Measurements from ENCODE around the gene TRAF3IP1.
"Not testable (repeated sequence)": the region's sequence is repeated elsewhere in the genome, so short reads cannot be mapped to it uniquely, and the experiment has no call there.

TRAF3IP1 gene

DNA sequence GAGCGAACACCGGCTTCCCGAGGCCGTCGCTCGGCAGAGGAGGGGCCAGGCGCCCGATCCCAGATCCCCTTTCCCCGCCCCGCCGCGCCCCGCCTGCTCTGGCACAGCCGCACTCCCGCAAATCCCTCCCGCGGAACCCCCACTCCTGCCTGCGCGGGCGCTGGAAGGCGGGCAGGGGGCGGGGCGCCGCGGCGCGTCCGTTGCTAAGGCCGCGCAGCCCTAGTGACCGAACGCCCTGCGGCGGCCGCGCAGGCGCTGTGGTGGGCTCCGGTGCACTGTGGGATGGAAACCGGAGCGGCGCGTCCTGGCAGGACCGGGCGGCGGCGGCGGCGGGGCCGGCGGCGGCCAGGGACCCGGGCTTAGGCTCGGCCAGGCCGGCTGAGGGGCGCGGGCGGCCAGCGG, at the start of gene TRAF3IP1:
TSS of gene TRAF3IP1 (plus strand) at position 273 of the 402 bp plus-strand sequence. CDS start 145 bp downstream, outside the sequence.
- TF ChIP-seq, protein P1, sequence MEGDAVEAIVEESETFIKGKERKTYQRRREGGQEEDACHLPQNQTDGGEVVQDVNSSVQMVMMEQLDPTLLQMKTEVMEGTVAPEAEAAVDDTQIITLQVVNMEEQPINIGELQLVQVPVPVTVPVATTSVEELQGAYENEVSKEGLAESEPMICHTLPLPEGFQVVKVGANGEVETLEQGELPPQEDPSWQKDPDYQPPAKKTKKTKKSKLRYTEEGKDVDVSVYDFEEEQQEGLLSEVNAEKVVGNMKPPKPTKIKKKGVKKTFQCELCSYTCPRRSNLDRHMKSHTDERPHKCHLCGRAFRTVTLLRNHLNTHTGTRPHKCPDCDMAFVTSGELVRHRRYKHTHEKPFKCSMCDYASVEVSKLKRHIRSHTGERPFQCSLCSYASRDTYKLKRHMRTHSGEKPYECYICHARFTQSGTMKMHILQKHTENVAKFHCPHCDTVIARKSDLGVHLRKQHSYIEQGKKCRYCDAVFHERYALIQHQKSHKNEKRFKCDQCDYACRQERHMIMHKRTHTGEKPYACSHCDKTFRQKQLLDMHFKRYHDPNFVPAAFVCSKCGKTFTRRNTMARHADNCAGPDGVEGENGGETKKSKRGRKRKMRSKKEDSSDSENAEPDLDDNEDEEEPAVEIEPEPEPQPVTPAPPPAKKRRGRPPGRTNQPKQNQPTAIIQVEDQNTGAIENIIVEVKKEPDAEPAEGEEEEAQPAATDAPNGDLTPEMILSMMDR (IDR thresholded peaks at IDR 0.05; ENCODE audit: low read depth, low read length): no peak
- H3K4me3 ChIP-seq (ENCODE audit: low read depth, low read length): peak within 1 kb of the TSS; percentile 70

DNA sequence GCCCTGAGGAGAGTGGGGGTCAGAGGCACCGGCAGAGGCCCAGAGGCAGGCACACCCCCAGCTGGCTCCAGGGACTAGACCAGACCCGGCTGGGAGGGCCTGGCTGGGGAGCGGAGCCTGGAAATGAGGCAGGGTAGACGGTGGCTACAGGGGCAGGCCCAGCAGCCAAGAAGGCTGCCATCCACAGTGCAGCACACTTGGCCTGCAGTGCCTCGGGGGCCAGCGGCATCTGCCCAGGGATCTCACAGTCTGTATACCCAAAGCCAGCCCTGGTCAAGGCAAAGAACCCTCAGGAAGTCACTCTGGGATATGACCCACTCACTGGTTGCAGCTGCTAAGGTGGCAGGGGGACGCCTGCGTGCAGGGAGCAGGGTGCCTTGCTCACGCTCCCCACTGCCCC, 49.7 kb upstream of the TRAF3IP1 start:
- TF ChIP-seq, protein P1 (IDR thresholded peaks at IDR 0.05; ENCODE audit: low read depth, low read length): no peak
- H3K4me3 ChIP-seq (ENCODE audit: low read depth, low read length): no peak overlapping the region

DNA sequence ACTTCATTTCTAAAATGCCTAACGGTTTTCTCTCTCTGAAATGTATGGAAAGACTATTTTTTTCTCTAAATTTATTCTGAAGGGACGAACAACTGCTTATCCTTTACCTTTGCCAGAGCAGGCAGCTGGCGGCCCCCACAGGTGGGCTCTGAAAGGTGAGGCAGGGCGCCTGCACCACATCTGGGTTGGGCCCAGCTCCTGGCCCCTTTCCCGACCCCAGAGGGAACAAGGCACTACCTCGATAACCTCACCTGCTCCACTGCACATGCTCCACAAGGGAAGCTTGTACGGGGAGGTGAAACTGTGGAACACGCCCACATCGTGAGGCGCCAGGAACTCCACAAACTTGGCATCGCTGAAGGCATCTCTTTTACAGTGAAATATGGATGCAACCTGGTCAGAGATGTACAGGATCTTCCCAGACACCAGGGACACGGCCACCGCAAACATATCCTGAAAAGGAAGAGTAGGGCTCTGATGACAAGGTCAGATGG, 49.2 kb upstream of the TRAF3IP1 start:
- no peak overlapping the region for H3K4me3 ChIP-seq (ENCODE audit: low read depth, low read length)
- TF ChIP-seq, protein P1 (IDR thresholded peaks at IDR 0.05; ENCODE audit: low read depth, low read length): no peak

- not testable (repeated sequence) for H3K4me3 ChIP-seq (ENCODE audit: low read depth, low read length)
Measured at GRCh38 chr2:238271686-238272085, 48.6 kb upstream of the TRAF3IP1 start.

DNA sequence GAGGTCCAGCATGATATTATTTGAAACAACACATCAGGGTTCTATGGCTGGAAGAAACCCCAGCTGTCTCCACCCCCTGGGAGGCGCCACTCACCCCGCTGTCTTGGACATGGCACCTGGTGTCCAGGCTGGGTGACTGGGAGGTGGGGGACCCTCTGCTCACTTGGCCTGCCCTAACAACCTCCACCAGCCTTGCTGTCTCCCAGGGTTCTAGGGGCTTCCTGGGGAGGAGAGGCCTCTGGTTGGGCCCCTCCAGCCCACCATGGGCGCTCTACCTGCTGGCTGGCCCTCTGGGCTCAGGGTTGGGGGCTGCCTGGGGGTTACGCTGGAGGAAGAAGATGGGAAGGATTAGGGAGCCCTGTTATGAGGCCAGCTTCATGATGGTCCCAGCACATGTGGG, 48.2 kb upstream of the TRAF3IP1 start:
- H3K4me3 ChIP-seq (ENCODE audit: low read depth, low read length): no peak overlapping the region
- TF ChIP-seq, protein P1 (IDR thresholded peaks at IDR 0.05; ENCODE audit: low read depth, low read length): no peak

GRCh38 chr2:238273433-238273832, 46.9 kb upstream of the TRAF3IP1 start:
- H3K4me3 ChIP-seq (ENCODE audit: low read depth, low read length): not testable (repeated sequence)

DNA sequence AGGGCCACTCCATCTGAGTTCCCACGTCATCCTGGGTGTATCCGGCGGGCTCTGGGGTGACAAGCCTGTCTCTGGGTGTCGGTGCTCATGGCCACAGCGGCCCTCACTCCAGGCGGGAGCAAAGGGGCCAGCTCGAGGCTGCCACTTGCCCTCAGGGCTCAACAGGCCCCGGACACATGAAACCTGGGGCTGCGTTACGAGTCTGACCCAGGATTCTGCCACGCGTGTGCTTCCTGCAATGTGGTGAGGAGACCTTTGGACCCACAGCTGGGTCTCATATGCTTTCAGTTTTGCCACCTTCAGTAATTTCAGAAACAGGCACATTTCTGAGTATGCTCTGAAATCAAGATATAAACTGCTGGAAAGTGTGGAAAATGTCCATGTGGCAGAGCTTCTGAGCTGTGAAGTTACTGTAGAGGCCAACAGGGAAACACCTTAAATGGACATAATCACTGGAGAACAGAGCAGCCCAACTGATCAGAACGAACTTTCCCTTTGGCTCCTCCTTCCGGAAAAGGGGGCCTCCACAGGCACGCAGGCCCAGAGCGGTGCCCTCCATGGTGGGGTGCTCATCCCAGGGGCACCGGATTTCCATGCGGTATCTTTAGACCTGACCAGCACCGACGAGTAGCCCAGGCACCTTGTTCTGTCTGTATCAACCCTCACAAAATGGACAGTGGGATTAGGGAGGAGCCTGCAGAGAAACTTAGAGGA, 46.0 kb upstream of the TRAF3IP1 start:
- TF ChIP-seq, protein P1 (IDR thresholded peaks at IDR 0.05; ENCODE audit: low read depth, low read length): no peak
- H3K4me3 ChIP-seq (ENCODE audit: low read depth, low read length): no peak overlapping the region

GRCh38 chr2:238277695-238278094, 42.6 kb upstream of the TRAF3IP1 start:
- H3K4me3 ChIP-seq (ENCODE audit: low read depth, low read length): no peak overlapping the region
- TF ChIP-seq, protein P1 (IDR thresholded peaks at IDR 0.05; ENCODE audit: low read depth, low read length): no peak
